A172 (cell line): ENCODE results near the gene TBL1X. TPM values are rescaled to one million over a fixed set of nuclear protein-coding genes. Genes with fewer than 3 reads are reported as not detected.

Experiments used
- DNase-seq: peaks from one replicate; pipeline ENCODE4 v3.0.0-alpha.2; 2015; ENCODE audit warnings: low spot score
- total RNA-seq: library from RNA; depleted of rRNA; stranded (reverse); fragments of >200 nt; shearing (Covaris generic); gene quantifications from 2 replicates; pipeline ENCODE4 v1.2.3, GENCODE V29; 2014

The TBL1X gene
- total RNA-seq, 1 experiment from 2014 or later = 4.5 TPM

DNA sequence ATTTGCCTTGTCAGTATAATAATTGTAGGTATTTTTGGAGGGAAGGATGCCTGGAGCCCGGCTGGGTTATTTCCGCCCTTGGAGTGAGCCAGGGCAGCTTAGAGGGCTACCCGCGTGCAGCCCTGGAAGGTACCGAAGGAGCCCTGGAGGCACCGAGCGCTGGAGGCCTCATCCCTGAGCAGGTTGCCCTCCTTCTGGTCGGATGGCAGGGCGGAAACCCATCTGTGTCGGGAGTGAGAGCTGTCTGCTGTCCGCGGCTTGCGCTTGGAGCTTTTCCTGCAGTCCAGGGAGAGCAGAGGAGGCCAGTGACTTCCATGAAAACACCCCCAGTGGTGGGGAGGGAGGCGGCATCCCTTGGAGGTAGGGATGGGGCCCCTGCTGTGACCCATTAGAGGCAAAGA lies 122.1 kb downstream of the TBL1X start:
- DNase-seq = no peak

DNA sequence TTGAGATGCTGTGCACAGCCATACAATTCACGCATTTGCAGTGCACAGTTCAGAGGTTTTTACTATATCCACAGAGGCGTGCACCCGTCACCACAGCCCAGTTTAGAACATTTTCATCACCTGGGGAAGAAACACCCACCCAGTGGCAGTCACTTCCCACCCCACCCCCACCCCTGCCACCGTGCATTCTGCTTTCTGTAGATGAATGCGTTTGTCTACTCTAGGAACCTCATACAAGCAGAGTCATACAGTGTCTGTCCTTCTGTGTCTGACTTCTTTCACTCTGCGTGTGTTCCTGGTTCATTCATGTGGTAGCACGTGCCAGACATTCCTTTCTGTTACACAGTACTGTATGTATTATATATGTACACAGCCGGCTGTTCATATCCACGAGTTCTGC lies 122.8 kb downstream of the TBL1X start:
- no peak for DNase-seq

DNA sequence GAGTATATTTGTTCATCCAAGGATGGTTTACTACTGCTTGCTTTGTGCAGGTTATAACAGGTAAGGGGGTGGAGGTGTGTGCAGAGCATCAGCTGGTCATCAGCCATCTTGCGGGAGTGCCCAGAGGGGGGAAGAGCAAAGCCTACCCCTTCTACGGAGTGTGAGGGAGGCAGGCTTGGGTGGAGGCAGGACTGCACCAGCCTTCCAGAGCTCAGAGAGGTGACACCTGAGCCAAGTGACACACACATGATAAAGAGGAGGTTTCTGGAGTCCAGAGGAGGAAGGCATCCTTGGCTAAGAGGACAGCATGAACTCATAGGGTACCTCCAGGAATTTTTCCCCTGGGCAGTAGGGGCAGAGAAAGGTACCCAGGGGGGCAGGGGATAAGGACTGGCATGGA lies 126.6 kb downstream of the TBL1X start:
- DNase-seq = no peak

DNA sequence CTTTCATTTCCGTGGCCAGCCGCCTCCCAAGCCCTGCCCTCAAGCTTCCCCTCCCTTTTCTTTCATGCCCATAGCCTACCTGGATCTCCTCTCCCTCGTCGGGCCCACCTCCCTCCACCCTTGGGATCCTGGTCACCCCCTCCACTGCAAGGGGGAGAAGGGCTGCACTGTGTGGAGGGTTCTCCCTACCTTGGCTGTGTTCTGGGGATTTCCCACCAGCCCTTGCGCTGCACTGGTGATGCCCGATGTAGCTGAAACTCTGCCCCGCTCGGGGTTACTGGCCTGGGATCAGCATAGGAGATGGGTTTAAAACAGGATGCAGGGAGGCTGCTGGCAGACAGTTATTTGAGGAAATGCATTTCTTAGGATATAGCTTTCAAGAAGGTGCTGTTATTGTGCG lies 128.9 kb downstream of the TBL1X start:
- no peak for DNase-seq

DNA sequence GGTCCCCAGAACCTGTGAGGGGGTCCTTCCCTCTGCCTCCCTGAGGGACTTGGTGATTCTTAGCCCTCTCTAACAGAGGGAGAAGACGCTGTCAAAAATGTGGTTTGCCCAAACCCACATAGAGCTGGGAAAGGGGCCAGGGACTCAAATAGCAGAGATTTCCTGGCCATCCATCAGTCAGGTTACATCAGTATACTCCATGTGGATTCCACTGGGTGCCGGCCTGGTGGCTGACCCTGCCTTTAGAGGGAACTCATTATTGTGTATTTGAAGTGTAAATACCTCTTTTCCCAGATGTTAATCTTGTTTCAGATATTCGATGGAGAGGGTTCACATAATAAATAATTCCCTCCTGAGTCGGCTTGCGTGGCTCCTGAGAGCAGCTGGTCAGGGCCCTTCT lies 130.3 kb downstream of the TBL1X start:
- peak; percentile 65 for DNase-seq

DNA sequence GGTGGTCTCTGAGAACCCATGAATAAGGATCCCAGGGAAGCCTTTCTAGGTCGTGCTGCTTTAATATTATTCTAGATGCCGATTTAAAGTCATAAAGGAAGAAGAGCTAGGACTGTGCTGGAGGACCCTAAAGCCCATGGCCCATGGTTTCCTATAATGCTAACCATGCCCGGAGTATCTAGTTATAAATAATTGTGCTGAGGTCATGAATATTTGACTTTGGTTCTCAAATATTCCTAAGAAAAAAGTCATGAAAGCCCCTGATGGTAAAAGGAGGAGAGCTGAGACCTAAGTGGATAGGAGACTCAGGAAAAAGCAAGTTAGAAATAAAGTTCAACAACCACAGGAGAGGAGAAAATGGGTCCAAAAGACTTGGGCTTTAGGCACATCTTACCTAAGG lies 132.0 kb downstream of the TBL1X start:
- DNase-seq = no peak

DNA sequence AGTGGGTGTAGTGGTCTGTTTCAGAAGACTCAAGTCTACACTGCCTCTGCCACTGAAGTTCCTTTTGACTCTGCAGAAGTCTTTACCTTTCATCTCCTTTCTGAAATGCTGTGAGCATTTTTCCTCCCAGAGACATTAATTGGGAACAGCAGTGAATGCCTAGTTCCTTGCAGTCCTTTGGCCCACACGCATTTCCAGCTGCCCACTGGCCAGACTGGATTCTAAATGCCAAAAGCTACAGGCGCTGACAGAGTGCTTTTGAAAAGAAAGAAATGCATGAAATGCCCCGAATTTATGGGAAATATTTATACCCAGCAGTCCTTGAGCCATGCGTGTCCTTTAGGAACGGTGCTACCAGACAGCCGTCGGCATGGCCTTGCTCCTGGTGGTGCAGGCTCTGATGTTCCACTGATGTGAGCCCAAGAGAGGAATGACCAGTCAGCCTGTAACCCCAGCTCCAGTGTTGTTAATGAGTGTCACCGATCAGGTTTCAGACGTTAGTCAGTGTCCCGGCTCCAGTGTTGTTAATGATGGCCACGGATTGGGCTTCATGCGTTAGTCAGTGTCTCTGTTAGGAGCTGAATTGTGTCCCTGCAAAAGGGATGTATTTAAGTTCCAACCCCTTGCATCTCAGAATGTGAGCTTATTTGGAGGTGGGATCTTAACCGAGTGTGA lies 132.6 kb downstream of the TBL1X start:
- DNase-seq = no peak

DNA sequence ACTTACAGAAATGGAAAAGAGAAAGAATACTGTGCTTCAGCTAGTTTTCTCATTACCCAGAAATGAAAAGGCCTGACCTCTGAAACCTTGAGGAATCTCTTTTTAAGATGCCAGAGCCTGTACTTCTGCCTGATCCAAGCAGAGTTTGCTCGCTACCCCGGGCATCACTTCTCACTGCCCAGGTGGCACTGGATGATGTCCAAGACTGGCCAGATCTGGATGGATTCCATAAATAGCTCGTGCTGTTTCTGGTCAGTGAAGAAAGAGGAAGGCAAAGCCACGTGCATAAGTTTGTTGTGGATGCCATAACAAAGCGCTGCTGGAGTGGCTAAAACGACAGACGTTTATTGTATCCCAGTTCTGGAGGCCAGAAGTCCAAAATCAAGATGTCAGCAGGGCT lies 133.5 kb downstream of the TBL1X start:
- peak; percentile 14 for DNase-seq

DNA sequence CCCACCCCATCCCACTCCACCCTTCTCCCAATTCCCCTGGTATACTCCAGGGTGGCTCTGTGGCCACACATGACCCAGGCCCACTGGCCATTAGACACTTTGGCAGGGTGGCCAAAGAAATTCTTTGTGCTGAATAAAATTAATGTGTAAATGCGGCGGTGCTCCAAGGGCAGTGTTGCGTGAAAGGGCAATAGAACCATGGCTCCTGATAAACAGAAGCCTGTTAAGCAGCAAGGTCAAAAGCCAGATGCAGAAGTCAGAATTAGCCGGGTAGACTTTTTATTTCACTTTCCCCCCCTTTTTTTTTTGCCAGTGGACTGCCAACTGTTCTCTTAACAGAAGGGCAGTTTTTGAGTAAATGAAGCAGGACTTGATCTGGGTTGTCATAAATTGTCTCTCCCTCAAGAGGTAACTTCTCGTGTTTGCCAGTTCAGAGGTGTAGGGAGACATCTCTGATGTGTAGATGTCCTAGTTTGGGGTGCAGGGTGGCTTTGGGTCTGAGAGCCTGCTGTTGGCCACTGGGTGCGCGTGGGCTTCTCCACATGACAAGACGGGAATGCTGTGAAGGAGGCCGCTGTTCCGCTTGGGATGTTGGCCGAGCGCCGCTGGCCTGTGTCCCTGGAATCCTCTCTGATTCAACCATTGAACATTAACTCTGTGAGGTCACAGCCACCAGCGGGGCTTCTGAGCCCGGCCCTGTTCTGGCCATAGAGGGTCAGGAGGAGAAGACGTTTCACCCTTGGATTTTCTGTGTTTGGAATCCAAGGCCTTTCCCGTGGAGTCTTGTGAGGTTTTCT lies 139.5 kb downstream of the TBL1X start:
- no peak for DNase-seq

DNA sequence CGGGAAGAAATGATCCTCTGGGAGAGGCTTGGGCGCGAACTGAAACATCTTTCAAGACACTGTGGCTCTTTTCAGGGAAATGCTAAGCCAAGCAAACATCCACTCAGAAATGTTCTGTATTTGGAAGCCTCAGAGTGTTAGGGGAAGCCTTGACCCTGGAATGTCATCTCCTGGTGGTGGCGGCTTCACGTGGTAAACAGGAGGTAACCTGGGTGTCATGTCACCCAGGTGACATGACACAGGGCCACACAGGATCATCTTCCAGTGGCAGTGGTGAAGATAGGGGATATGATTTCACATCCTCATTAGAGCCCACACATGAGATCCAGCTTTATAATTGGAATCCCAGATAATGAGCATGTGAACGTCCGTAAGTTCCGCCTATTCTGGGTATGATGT lies 140.0 kb downstream of the TBL1X start:
- DNase-seq = no peak

DNA sequence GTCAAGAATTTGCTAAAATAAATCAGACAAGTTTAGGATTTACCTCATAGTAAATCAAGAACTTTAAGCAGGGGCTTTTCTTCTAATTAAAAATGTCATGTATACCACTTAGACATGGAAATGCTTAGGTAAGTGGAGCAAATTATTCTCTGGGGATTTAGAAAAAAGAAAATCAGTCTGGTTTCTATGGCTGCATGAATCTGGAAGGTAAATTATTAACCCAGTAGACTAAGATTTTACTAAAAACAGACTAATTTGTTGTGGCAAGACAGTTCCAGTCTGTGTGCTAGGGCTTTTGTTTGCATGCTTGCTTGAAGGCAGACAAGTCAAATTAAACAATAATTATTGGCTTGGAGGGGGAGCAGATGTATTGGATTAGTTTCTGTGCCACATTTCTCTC lies 140.6 kb downstream of the TBL1X start:
- DNase-seq = no peak

DNA sequence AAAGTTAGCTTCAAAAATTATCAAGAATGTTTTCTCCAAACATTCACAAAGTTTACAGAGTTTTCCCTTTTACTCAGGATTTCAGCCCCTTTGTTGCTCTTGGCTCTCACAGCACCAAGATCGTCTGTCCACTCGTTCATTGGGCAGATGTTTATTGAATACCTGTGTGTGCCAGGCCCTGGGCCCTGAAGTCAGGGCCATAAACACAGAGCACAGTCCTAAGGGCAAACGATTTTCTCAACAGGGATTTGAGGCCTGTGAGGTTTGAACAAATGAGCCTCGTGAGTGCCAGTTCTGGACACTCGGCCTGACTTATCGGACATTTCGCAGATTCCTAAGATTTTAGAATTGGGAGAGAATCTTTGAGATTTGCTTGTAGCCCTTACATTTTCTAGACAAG lies 142.1 kb downstream of the TBL1X start:
- no peak for DNase-seq

DNA sequence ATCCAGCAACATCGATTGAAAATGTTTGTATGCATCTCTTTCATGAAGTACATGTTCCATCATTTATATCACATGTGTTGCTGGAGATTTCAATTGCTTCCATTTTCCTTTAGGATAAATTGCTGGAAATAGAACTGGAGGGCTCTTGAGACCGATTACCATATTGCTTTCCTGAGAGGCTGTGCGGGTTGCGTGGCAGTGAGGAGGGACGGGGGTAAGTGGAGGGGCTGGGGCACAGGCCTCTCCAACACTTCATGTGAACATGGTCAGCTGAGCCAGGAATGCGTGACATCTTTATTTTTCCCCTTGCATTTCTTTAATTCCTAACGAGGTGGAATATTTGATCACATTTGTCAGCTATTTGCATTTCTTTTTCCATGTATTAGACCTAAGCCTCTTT lies 144.6 kb downstream of the TBL1X start:
- DNase-seq = no peak

DNA sequence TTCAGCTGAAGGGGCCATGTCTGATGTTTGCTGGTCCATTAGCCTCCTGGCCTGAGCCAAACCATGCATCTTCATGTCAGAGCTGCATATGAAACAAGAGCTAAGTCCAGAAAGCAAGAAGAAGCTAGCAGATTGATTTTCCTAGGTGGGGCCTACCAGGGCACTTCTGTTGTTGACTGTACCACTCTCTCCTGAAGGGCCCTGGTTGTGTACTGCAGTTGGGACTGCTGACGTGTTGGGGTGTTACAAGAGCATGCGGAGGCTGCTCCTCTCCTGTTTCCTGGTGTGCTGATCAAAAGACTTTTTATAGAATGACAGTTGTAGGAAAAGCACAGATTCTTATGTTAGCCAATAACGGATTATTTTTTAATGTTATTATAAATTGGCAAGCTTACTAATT lies 145.1 kb downstream of the TBL1X start:
- DNase-seq = no peak

DNA sequence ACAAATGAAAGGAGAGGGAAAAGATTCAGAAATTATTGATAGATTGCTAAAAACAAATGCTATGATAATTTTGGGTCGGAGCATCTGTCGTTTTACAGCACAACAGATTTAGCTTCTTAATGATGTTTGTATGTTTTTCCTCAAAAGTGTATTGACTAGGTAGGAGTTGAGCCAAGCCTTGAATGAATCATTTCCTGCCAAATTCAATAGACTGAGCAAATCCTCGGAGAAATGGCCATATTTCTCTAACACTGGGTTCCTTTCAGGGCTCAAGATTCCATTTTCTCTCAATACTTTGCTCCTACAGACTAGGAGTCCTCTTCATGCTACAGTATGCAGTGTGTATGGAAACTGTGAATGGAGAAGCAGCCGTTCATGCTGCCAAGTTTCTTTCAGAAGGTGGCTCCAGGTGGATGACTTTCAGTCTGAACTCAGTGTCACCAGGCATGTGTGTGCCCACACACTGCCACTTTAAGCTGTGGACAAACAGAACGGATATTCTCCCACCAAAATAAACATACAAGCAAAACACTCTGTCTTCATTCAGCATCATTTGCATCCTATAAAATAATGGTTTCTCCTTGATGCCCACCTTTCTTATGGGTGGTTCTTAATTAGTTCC lies 146.0 kb downstream of the TBL1X start:
- peak; percentile 37 for DNase-seq

DNA sequence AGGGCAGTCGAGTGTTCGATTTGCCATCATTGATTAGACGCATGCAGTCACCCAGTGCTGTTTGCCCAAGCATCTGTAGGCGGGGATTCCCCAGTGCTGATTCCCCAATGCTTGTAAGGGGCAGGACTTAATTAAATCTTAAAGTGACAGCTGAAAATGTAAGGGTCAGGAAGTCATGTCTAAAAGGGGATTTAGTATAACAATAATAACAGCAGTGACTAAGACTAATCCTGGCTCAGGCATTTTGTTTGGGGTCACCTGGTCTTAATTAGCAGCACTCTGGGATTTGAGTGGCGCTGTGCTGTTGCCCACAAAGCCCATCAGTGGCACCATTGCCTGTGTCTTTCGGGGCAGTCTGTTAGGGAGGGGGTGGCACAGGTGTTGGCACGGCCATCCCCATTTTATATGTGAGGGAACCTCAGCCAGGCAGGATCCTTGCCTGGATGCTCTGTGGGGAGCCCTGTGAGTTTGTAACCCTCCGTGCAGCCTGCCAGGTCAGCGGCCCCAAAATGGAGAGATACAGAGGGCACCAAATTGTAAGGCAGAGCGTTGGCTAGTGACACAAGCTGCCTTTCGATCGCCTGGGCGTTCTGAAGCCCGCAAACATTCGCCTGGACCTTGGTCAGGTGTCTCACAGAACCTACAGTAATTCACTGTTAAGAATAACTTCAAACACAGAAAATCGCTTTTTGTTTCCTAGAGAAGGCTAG lies 146.7 kb downstream of the TBL1X start:
- DNase-seq = peak; percentile 80

DNA sequence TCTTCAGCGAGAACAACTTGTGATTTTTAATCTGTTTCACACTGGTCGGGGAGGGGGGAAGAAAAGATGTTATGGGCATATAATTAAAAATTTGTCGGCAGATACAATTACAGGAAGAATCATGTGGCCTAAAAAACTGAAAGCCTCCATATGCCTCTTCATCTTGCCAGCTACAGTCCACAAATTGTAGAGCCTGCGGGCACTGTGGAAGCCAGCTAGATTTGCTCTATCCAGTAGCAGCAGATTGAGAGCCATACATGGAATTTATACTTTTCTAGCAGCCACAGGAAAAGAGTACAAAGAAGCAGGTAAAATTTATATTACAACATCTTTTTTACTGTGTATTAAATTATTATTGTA lies 147.3 kb downstream of the TBL1X start:
- DNase-seq = no peak

DNA sequence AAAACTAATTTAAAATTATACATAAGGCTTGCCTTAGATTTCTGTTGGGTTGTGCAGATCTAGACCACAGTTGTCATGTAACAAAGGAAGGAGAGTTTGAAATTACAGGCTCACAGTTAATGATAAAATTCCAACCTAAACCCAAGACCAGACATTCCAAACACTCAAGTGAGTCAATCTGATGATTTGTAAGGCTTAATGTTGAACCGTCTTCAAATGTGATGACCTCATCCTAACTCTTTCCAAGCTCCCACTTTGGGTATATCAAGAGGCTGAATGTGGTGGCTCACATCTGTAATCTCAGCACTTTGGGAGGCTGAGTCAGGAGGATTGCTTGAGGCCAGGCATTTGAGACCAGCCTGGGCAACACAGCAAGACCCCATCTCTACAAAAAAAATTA lies 149.2 kb downstream of the TBL1X start:
- DNase-seq = peak; percentile 84

DNA sequence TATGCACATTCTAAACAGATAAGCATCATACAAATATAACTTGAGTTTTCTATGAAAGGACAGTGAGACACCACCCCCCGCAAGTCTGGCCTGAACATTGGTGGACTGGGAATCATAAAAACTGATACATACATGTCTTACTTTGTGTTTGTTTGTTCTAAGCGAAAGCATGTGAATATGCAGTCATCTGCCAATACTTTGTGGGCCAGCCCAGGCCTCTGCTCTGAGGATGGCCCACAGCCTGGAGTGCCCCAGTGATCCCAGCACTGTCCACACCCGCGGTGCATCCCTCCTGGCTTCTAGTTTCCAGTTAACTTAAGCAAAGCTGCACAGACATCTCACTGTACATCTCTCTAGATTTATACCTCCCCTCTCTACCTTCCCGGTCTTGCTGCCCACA lies 154.3 kb downstream of the TBL1X start:
- no peak for DNase-seq

DNA sequence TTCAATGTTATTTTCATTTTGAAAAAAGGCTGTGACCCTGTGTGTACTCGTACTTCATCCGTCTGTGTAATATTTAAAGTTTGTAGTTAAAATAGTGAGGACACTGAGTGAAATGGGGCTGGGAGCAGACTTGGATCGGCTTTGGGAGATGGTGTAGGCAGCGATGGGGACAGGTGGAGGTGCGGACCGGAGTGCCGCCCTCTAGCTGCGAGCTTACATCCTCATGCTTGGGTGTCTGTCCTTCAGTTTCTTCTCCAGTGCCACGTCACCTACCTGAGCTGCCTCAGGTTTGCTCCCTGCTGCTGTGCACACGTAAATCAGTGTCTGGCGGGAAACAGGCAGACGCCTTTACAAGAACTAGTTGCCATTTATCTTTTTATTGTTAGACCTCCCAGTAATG lies 154.7 kb downstream of the TBL1X start:
- DNase-seq = no peak

DNA sequence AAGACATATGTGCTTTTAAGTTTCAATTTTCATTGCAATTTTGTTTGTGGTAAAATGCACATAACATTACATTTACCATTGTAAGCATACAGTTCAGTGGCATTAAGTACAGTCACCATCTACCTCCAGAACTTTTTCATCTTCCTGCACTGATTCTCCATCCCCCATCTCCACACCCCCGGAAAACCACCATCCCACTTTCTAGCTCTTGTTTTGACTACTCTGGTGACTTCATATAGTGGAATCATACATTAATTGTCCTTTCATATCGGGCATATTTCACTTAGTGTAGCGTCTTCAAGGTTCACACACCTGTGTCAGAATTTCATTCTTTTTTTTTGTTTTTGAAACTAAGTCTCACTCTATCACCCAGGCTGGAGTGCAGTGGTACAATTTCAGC lies 157.3 kb downstream of the TBL1X start:
- DNase-seq = no peak

DNA sequence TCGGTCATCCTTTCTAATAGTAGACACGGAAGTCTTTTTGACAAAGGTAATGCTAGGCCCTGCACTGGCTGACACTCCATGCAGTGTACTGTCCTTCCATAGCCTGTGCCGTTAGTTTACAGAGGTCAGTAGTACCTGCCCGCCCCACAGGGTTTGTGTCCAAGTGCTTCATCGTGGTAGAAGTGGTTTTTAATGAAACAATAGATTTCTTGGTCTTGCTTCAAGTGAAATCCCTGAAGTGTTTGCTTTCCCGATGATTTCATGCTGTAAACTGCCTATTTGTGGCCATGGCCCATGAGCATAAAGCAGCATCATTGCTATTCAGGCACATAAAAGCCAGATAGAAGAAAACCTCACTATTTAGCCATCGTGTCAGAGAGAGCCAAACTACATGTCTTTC lies 161.5 kb downstream of the TBL1X start:
- DNase-seq = no peak

DNA sequence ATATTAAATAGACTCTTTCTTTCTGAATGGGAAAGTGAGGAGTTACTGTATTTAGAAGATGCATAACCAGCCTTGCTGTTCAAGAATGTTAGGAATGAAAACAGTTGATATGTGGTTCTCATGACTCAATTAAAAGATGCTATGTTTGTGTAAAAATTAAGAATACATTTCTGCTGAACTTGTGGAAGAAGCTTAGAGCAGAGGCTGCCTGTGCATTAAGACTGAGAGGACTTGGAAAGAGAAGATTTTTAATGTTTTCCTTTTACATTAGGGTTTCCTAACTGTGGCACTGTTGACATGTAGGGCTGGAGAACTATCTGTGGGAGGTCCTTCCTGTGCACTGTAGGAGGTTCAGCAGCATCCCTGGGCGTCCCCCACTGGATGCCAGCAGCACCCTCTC lies 163.1 kb downstream of the TBL1X start:
- DNase-seq = peak; percentile 8
